Measurements from ENCODE around the gene PLD4. TPM values are rescaled to one million over a fixed set of nuclear protein-coding genes. Genes with fewer than 3 reads are reported as not detected.

The PLD4 gene
- total and polyA plus RNA-seq, 7 donors = 0.28 to 7.1 (median 0.71) TPM; not detected in 2

DNA sequence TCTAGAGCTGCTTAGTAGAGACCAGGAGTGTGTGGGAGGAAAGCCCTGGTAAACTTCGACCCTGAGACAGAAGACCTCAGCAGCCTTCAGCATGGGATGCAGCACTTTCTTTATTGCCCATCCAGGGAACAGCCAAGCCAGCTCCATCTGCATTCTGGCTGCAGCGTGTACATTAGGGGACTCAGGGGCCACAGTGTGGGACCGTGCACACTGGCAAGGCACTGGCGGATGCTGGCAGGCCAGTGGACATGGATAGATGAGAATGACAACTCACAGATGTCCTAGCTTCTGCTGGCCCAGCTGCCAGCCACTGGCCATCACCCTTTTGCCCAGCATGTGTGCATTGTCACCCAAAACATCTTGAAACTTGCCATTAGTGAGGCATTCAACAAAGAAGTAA, 12.5 kb downstream of the PLD4 start:
- WGBS, 2 donors = 69 to 81% methylated on average over 4 of the region's 4 CpGs
- TF ChIP-seq, protein P1, sequence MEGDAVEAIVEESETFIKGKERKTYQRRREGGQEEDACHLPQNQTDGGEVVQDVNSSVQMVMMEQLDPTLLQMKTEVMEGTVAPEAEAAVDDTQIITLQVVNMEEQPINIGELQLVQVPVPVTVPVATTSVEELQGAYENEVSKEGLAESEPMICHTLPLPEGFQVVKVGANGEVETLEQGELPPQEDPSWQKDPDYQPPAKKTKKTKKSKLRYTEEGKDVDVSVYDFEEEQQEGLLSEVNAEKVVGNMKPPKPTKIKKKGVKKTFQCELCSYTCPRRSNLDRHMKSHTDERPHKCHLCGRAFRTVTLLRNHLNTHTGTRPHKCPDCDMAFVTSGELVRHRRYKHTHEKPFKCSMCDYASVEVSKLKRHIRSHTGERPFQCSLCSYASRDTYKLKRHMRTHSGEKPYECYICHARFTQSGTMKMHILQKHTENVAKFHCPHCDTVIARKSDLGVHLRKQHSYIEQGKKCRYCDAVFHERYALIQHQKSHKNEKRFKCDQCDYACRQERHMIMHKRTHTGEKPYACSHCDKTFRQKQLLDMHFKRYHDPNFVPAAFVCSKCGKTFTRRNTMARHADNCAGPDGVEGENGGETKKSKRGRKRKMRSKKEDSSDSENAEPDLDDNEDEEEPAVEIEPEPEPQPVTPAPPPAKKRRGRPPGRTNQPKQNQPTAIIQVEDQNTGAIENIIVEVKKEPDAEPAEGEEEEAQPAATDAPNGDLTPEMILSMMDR (IDR thresholded peaks at IDR 0.05) = no peak
- TF ChIP-seq EP300 (IDR thresholded peaks at IDR 0.05) (no peak), POLR2AphosphoS5 (IDR thresholded peaks at IDR 0.05) (no peak), POLR2A (IDR thresholded peaks at IDR 0.05) (no peak)
- Histone ChIP-seq H3K27ac (no peak overlapping the region), H3K36me3 (peaks cover 0 to 37% (median 18%) of the 10 kb centered on the region in 4 donors), H3K9me3 (no peaks in the 10 kb centered on the region), H3K27me3 (no peaks in the 10 kb centered on the region), H3K4me1 (peaks cover 0 to 17% (median 17%) of the 10 kb centered on the region in 4 donors), H3K4me3 (no peak overlapping the region)
- intact Hi-C loops (cut with DNase I) = no loop called here
- no peak for DNase-seq

DNA sequence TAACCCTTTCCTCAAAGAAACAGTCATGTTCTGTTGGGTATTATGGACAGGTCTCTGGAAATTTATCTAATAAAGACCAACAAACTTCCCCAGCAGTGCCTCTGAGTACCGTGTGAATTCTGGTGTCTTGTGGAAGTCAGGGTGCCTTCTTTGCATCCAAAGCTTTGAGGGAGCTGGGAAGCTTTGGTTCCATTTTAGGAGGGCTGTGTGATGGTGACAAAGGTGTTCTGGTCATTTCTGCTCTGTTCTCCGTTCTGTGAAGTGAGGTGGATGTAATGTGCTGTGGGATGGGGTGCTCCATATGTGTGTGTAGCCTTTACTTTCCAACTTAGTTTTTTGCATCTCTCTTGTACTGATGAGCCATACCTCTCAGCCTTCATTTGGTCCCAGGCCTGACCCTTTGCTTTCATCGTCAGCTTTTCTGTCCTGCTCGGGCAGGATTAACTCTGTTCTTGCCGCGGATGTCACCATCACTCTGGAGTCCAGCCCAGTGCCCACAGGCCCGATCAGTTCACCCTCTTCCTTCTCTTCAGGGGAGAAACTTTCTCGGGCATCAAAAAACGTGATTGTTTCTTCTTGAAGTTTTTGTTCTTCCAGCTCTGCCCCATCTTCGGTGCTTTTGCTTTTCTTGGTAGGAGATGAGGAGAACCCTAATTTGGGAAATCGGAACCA, 13.2 kb downstream of the PLD4 start:
- intact Hi-C loops (cut with DNase I) = no loop called here
- Histone ChIP-seq H3K4me3 (no peak overlapping the region), H3K9me3 (no peaks in the 10 kb centered on the region), H3K36me3 (peaks cover 0 to 44% (median 20%) of the 10 kb centered on the region in 4 donors), H3K27ac (no peak overlapping the region), H3K4me1 (peaks cover 0 to 11% (median 10%) of the 10 kb centered on the region in 4 donors), H3K27me3 (no peaks in the 10 kb centered on the region)
- 70 to 84% methylated on average over 11 of the region's 11 CpGs for WGBS, 2 donors
- no peak for DNase-seq
- TF ChIP-seq POLR2A (IDR thresholded peaks at IDR 0.05) (no peak), EP300 (IDR thresholded peaks at IDR 0.05) (no peak), POLR2AphosphoS5 (IDR thresholded peaks at IDR 0.05) (no peak)
- TF ChIP-seq, protein P1 (IDR thresholded peaks at IDR 0.05) = no peak

DNA sequence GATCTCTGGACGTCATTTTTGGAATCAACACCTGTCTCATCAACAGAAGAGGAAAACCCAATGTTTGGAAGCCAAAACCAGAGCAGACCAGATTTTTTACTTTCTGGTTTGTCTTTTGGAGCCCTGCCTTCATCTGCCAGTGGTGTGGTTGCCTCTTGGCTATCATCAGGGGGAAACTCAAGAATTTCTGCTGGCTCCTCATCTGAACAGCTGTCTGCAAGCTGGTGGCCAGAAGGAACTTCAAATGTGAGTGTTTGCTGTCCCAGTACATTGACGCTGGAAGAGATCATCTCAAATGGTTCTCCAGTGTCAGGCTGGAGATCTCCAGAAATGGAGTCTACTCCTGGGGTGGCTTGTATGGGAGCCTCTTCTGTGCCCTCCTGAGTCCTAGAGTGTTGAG, 13.8 kb downstream of the PLD4 start:
- no peaks in the 10 kb centered on the region for H3K9me3 ChIP-seq
- no peaks in the 10 kb centered on the region for H3K27me3 ChIP-seq
- H3K4me3 ChIP-seq = no peak overlapping the region
- H3K4me1 ChIP-seq = peaks cover 0 to 8% (median 6%) of the 10 kb centered on the region in 4 donors
- H3K36me3 ChIP-seq = peaks cover 0 to 50% (median 22%) of the 10 kb centered on the region in 4 donors
- intact Hi-C loops (cut with DNase I) = no loop called here
- no peak for TF ChIP-seq POLR2AphosphoS5 (IDR thresholded peaks at IDR 0.05)
- TF ChIP-seq POLR2A (IDR thresholded peaks at IDR 0.05) = no peak
- TF ChIP-seq, protein P1 (IDR thresholded peaks at IDR 0.05) = no peak
- no peak for TF ChIP-seq EP300 (IDR thresholded peaks at IDR 0.05)
- WGBS, 2 donors = 56 to 78% methylated on average over 2 of the region's 2 CpGs
- no peak overlapping the region for H3K27ac ChIP-seq
- DNase-seq = no peak

- TF ChIP-seq EP300 (IDR thresholded peaks at IDR 0.05) (no peak), POLR2A (IDR thresholded peaks at IDR 0.05) (no peak), POLR2AphosphoS5 (IDR thresholded peaks at IDR 0.05) (no peak)
- TF ChIP-seq, protein P1 (IDR thresholded peaks at IDR 0.05) = no peak
- H3K36me3 ChIP-seq = peaks cover 0 to 55% (median 22%) of the 10 kb centered on the region in 4 donors
- H3K4me3 ChIP-seq = no peak overlapping the region
- H3K27me3 ChIP-seq = no peaks in the 10 kb centered on the region
- 76 to 91% methylated on average over 1 of the region's 1 CpG for WGBS, 2 donors
- no peaks in the 10 kb centered on the region for H3K9me3 ChIP-seq
- DNase-seq = no peak
- no peak overlapping the region for H3K27ac ChIP-seq
- peaks cover 0 to 5% (median 5%) of the 10 kb centered on the region in 4 donors for H3K4me1 ChIP-seq
- intact Hi-C loops (cut with DNase I) = no loop called here
Observed at GRCh38 chr14:104938960-104939359, 14.3 kb downstream of the PLD4 start.
